H1 (cell line): ENCODE measurements around the gene ZBTB48. TPM values are rescaled to one million over a fixed set of nuclear protein-coding genes. Genes with fewer than 3 reads are reported as not detected.

ENCODE experiments used
- BRCA1 ChIP-seq: IDR thresholded peaks from 2 replicates; pipeline ENCODE4 v1.6.1; 2012; ENCODE audit warnings: low read depth, low read length, improper control_type of control experiment
- JUND ChIP-seq: IDR thresholded peaks from 2 replicates; pipeline ENCODE4 v1.6.1; 2011; ENCODE audit warnings: mild to moderate bottlenecking, improper control_type of control experiment, low read length
- KDM4A ChIP-seq: IDR thresholded peaks from one replicate; pipeline ENCODE4 v1.7.1; 2012; ENCODE audit warnings: low read depth, mild to moderate bottlenecking, moderate library complexity, low read length, inconsistent platforms; ENCODE audit not compliant: severe bottlenecking
- NRF1 ChIP-seq: IDR thresholded peaks from 2 replicates; pipeline ENCODE4 v1.6.1; 2011; ENCODE audit warnings: mild to moderate bottlenecking, low read depth, low read length, improper control_type of control experiment
- POLR2A ChIP-seq, 2 experiments: IDR thresholded peaks; 1 replicate in 1 of 2; 2 replicates in 1 of 2; pipeline ENCODE4 v1.6.1; 2011; ENCODE audit warnings: low read depth in 2 of 2, low read length in 2 of 2, mild to moderate bottlenecking in 2 of 2; ENCODE audit errors: control extremely low read depth in 1 of 2
- RNF2 ChIP-seq: fragments of 200-900, 300-1000 bp; sonication (generic); IDR thresholded peaks from 2 replicates; pipeline ENCODE4 v1.7.1; 2016; ENCODE audit warnings: borderline replicate concordance, low read depth, mild to moderate bottlenecking, antibody characterized with exemption, low read length; ENCODE audit not compliant: poor library complexity, severe bottlenecking; ENCODE audit errors: missing control alignments
- SP2 ChIP-seq: IDR thresholded peaks from 2 replicates; pipeline ENCODE4 v1.6.1; 2012; ENCODE audit warnings: mild to moderate bottlenecking, low read length, inconsistent platforms
- TEAD4 ChIP-seq: IDR thresholded peaks from 2 replicates; pipeline ENCODE4 v1.6.1; 2012; ENCODE audit warnings: low read depth, low read length, inconsistent platforms, mixed read lengths
- polyA plus RNA-seq, 7 experiments: library from polyadenylated mRNA; depleted of rRNA in 3 of 7; stranded (reverse) in 5 of 7; unstranded in 2 of 7; fragments of >200 nt in 5 of 7; fragments of 200-250 nt in 2 of 7; gene quantifications; 1 replicate in 5 of 7; 2 replicates in 1 of 7; 4 replicates in 1 of 7; pipeline versions ENCODE4 v1.2.1 to v1.2.3, GENCODE V29; 2011 to 2013; ENCODE audit warnings: missing spikeins in 2 of 7, mixed read lengths in 2 of 7
- total RNA-seq: library from RNA; stranded (reverse); fragmentation: NEBNext Ultra II Directional; extraction: Animal tissue kit (Norgen Biotek cat#: 25700); gene quantifications from 2 replicates; pipeline ENCODE4 v1.2.1, GENCODE V29; 2021
- TF ChIP-seq, protein P1 (sequence below): fragments of 300-600 bp; sonication (generic); IDR thresholded peaks from 2 replicates; pipeline ENCODE4 v1.7.1; 2012; ENCODE audit warnings: low read length, moderate library complexity, mild to moderate bottlenecking, inconsistent platforms; ENCODE audit not compliant: insufficient replicate concordance
- TF ChIP-seq, protein P2 (sequence below): IDR thresholded peaks from 2 replicates; pipeline ENCODE4 v1.6.1; 2012; ENCODE audit warnings: inconsistent platforms

ZBTB48 gene
- total and polyA plus RNA-seq, 2 of the 8 experiments (the other 6 are each of a cell fraction or from before 2014, with no cell fraction given): 28.2 to 28.8 TPM

DNA sequence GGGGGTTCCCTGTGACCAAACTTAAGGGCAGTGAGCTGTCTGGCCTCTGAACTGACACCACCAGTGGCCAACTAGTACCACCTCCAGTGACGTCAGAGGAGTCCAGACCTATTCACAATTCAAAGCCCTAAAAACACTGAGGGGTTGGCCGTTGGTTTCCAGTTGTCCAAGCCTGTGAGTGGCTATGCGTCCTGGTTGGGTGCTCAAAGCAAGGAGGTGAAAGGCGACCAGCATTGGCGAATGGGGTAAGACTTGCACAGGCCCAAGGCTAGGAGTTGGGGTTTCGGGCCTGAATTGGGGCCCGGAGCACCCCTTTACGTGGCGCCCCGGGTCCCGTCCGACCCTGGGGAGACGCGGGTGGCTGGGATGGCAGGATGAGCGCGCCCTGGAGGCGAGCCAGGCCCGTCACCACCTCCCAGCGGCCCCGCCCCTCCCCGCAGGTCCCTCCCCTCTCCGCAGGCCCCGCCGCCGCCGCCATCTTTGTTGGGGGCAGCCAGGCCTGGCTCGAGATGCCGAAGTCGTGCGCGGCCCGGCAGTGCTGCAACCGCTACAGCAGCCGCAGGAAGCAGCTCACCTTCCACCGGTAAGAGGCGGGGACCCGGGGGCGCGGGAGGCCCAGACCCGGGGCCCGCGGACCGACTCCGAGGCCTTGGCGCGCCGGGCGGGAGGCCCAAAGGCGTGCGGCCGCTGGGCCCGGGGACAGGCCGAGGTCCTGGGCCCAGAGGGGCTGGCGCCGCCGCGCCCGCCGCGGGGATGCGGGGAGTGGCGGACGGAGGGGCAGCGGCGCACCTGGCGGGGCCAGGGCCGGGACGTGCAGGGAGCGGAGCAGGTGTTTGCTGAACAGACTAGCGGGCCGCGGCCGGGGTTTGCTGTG lies 45.2 kb downstream of the ZBTB48 start, which contains the start of gene THAP3 (continued):
- TF ChIP-seq, protein P1, sequence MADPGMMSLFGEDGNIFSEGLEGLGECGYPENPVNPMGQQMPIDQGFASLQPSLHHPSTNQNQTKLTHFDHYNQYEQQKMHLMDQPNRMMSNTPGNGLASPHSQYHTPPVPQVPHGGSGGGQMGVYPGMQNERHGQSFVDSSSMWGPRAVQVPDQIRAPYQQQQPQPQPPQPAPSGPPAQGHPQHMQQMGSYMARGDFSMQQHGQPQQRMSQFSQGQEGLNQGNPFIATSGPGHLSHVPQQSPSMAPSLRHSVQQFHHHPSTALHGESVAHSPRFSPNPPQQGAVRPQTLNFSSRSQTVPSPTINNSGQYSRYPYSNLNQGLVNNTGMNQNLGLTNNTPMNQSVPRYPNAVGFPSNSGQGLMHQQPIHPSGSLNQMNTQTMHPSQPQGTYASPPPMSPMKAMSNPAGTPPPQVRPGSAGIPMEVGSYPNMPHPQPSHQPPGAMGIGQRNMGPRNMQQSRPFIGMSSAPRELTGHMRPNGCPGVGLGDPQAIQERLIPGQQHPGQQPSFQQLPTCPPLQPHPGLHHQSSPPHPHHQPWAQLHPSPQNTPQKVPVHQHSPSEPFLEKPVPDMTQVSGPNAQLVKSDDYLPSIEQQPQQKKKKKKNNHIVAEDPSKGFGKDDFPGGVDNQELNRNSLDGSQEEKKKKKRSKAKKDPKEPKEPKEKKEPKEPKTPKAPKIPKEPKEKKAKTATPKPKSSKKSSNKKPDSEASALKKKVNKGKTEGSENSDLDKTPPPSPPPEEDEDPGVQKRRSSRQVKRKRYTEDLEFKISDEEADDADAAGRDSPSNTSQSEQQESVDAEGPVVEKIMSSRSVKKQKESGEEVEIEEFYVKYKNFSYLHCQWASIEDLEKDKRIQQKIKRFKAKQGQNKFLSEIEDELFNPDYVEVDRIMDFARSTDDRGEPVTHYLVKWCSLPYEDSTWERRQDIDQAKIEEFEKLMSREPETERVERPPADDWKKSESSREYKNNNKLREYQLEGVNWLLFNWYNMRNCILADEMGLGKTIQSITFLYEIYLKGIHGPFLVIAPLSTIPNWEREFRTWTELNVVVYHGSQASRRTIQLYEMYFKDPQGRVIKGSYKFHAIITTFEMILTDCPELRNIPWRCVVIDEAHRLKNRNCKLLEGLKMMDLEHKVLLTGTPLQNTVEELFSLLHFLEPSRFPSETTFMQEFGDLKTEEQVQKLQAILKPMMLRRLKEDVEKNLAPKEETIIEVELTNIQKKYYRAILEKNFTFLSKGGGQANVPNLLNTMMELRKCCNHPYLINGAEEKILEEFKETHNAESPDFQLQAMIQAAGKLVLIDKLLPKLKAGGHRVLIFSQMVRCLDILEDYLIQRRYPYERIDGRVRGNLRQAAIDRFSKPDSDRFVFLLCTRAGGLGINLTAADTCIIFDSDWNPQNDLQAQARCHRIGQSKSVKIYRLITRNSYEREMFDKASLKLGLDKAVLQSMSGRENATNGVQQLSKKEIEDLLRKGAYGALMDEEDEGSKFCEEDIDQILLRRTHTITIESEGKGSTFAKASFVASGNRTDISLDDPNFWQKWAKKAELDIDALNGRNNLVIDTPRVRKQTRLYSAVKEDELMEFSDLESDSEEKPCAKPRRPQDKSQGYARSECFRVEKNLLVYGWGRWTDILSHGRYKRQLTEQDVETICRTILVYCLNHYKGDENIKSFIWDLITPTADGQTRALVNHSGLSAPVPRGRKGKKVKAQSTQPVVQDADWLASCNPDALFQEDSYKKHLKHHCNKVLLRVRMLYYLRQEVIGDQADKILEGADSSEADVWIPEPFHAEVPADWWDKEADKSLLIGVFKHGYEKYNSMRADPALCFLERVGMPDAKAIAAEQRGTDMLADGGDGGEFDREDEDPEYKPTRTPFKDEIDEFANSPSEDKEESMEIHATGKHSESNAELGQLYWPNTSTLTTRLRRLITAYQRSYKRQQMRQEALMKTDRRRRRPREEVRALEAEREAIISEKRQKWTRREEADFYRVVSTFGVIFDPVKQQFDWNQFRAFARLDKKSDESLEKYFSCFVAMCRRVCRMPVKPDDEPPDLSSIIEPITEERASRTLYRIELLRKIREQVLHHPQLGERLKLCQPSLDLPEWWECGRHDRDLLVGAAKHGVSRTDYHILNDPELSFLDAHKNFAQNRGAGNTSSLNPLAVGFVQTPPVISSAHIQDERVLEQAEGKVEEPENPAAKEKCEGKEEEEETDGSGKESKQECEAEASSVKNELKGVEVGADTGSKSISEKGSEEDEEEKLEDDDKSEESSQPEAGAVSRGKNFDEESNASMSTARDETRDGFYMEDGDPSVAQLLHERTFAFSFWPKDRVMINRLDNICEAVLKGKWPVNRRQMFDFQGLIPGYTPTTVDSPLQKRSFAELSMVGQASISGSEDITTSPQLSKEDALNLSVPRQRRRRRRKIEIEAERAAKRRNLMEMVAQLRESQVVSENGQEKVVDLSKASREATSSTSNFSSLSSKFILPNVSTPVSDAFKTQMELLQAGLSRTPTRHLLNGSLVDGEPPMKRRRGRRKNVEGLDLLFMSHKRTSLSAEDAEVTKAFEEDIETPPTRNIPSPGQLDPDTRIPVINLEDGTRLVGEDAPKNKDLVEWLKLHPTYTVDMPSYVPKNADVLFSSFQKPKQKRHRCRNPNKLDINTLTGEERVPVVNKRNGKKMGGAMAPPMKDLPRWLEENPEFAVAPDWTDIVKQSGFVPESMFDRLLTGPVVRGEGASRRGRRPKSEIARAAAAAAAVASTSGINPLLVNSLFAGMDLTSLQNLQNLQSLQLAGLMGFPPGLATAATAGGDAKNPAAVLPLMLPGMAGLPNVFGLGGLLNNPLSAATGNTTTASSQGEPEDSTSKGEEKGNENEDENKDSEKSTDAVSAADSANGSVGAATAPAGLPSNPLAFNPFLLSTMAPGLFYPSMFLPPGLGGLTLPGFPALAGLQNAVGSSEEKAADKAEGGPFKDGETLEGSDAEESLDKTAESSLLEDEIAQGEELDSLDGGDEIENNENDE: no peak
- TF ChIP-seq POLR2A (IDR thresholded peaks at IDR 0.05; ENCODE audit: control extremely low read depth in 1 of 2, low read depth in 2 of 2, low read length in 2 of 2) (peak in 1 of 2 experiments; percentile 25; a peak in 1 of 3 replicates), JUND (no peak), BRCA1 (no peak), NRF1 (no peak), TEAD4 (no peak), RNF2 (no peak), KDM4A (peak; percentile 47), SP2 (no peak)
- TF ChIP-seq, protein P2, sequence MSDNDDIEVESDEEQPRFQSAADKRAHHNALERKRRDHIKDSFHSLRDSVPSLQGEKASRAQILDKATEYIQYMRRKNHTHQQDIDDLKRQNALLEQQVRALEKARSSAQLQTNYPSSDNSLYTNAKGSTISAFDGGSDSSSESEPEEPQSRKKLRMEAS: peak; percentile 7; the same call in 1 of the 2 replicates
